Neutrophil (primary cell): ENCODE results near the gene IGF2R.

Experiments
- H3K27ac ChIP-seq: fragments of 200-600 bp; sonication (generic); 2 replicates; pipeline ENCODE4 v1.5.1; 2016; ENCODE audit warnings: mild to moderate bottlenecking, moderate library complexity
- H3K27me3 ChIP-seq: fragments of 200-600 bp; sonication (generic); 2 replicates; pipeline ENCODE4 v1.6.0; 2016; ENCODE audit warnings: mild to moderate bottlenecking
- H3K36me3 ChIP-seq: fragments of 200-600 bp; sonication (generic); 2 replicates; pipeline ENCODE4 v1.5.1; 2017
- H3K4me1 ChIP-seq, 2 experiments: fragments of 200-600 bp in 1 of 2; sonication (generic) in 1 of 2; 1 replicate in 1 of 2; 2 replicates in 1 of 2; pipeline versions ENCODE4 v1.5.1 to v1.6.1; 2013 to 2016; ENCODE audit warnings: low read depth in 1 of 2, low read length in 1 of 2, mild to moderate bottlenecking in 1 of 2, moderate library complexity in 1 of 2; ENCODE audit not compliant: control insufficient read depth in 1 of 2, insufficient read depth in 1 of 2
- H3K4me3 ChIP-seq, 2 experiments: fragments of 200-600 bp in 1 of 2; sonication (generic) in 1 of 2; 1 replicate in 1 of 2; 2 replicates in 1 of 2; pipeline ENCODE4 v1.5.1; 2013 to 2016; ENCODE audit warnings: low read depth in 1 of 2, low read length in 1 of 2, mild to moderate bottlenecking in 1 of 2, moderate library complexity in 1 of 2
- H3K9me3 ChIP-seq: fragments of 200-600 bp; sonication (generic); 2 replicates; pipeline ENCODE4 v1.5.1; 2016
- CTCF ChIP-seq: fragments of 200-600 bp; sonication (generic); IDR thresholded peaks from 2 replicates; pipeline ENCODE4 v1.5.1; 2016; ENCODE audit warnings: antibody characterized with exemption

The IGF2R gene

GRCh38 chr6:160093946-160094345 is 125.1 kb downstream of the IGF2R start:
- Histone ChIP-seq H3K9me3 (peaks cover 3% of the 10 kb centered on the region), H3K27me3 (no peaks in the 10 kb centered on the region), H3K4me1 (no peaks in the 10 kb centered on the region), H3K27ac (no peak overlapping the region), H3K36me3 (peaks cover 100% of the 10 kb centered on the region), H3K4me3 (no peak overlapping the region)
- TF ChIP-seq CTCF, result no peak

- H3K4me3 ChIP-seq, result no peak overlapping the region
- no peak for TF ChIP-seq CTCF
- H3K27me3 ChIP-seq, result no peaks in the 10 kb centered on the region
- H3K36me3 ChIP-seq, result peaks cover 100% of the 10 kb centered on the region
- H3K27ac ChIP-seq, result no peak overlapping the region
- peaks cover 2% of the 10 kb centered on the region in 2 experiments for H3K4me1 ChIP-seq
- no peaks in the 10 kb centered on the region for H3K9me3 ChIP-seq
Observed at GRCh38 chr6:160095146-160095845, 126.4 kb downstream of the IGF2R start.

- Histone ChIP-seq H3K4me3 (no peak overlapping the region), H3K4me1 (peaks cover 9 to 12% of the 10 kb centered on the region in 2 experiments), H3K36me3 (peaks cover 98% of the 10 kb centered on the region), H3K9me3 (no peaks in the 10 kb centered on the region), H3K27me3 (no peaks in the 10 kb centered on the region), H3K27ac (peak overlapping the region; percentile 14)
- TF ChIP-seq CTCF, result no peak
Observed at GRCh38 chr6:160101277-160102205, 132.7 kb downstream of the IGF2R start.

- no peak overlapping the region for H3K4me3 ChIP-seq
- peaks cover 9 to 12% of the 10 kb centered on the region in 2 experiments for H3K4me1 ChIP-seq
- H3K27ac ChIP-seq, result no peak overlapping the region
- no peaks in the 10 kb centered on the region for H3K27me3 ChIP-seq
- TF ChIP-seq CTCF, result no peak
- H3K9me3 ChIP-seq, result no peaks in the 10 kb centered on the region
- H3K36me3 ChIP-seq, result peaks cover 98% of the 10 kb centered on the region
Observed at GRCh38 chr6:160102399-160102798, 133.5 kb downstream of the IGF2R start.

GRCh38 chr6:160102956-160103824 is 134.3 kb downstream of the IGF2R start:
- Histone ChIP-seq H3K36me3 (peaks cover 98% of the 10 kb centered on the region), H3K9me3 (no peaks in the 10 kb centered on the region)

More at GRCh38 chr6:160102956-160103824, 134.3 kb downstream of the IGF2R start:
- no peaks in the 10 kb centered on the region for H3K27me3 ChIP-seq
- no peak overlapping the region for H3K27ac ChIP-seq
- no peak overlapping the region for H3K4me3 ChIP-seq
- no peak for TF ChIP-seq CTCF
- peaks cover 9 to 12% of the 10 kb centered on the region in 2 experiments for H3K4me1 ChIP-seq
